Effector memory CD8-positive, alpha-beta T cell (primary cell): ENCODE data around the gene LILRB1.
"Not testable (repeated sequence)": the region's sequence is repeated elsewhere in the genome, so short reads cannot be mapped to it uniquely, and the experiment has no call there.

Experiments used
- ATAC-seq: fragments of 150-1000 bp; cut with Tn5 transposase; replicated peaks from 2 replicates; pipeline ENCODE4 v1.10.0; 2021; ENCODE audit warnings: mild to moderate bottlenecking, moderate library complexity
- DNase-seq, 3 experiments: peaks; one replicate each; pipeline ENCODE4 v3.0.0; 2021
- H3K27ac Mint-ChIP-seq, 2 donors: one replicate each; pipeline ENCODE4 v1.8.0; 2022; ENCODE audit warnings: mild to moderate bottlenecking in 2 of 2, mixed read lengths in 2 of 2, moderate library complexity in 2 of 2
- H3K27me3 Mint-ChIP-seq, 2 donors: one replicate each; pipeline ENCODE4 v1.8.0; 2022; ENCODE audit warnings: mixed read lengths in 2 of 2
- H3K36me3 Mint-ChIP-seq: one replicate; pipeline ENCODE4 v1.8.0; 2022; ENCODE audit warnings: mild to moderate bottlenecking, moderate library complexity, mixed read lengths; ENCODE audit not compliant: insufficient read depth
- H3K4me1 Mint-ChIP-seq, 2 donors: one replicate each; pipeline ENCODE4 v1.8.0; 2022; ENCODE audit warnings: low read depth in 2 of 2, mixed read lengths in 2 of 2
- H3K4me3 Mint-ChIP-seq, 2 donors: one replicate each; pipeline ENCODE4 v1.8.0; 2022; ENCODE audit warnings: mild to moderate bottlenecking in 2 of 2, mixed read lengths in 2 of 2, moderate library complexity in 2 of 2
- H3K9me3 Mint-ChIP-seq, 2 donors: one replicate each; pipeline ENCODE4 v1.8.0; 2022; ENCODE audit warnings: mixed read lengths in 2 of 2

LILRB1 gene

GRCh38 chr19:54609356-54609791 lies 20.9 kb upstream of the LILRB1 start:
- Mint-ChIP-seq H3K9me3 (no peaks in the 10 kb centered on the region), H3K27ac (no peak overlapping the region), H3K36me3 (no peaks in the 10 kb centered on the region), H3K4me3 (no peak overlapping the region), H3K27me3 (peaks cover 26 to 47% of the 10 kb centered on the region in 2 donors), H3K4me1 (peaks cover 0 to 2% of the 10 kb centered on the region in 2 donors)
- ATAC-seq (no peak), DNase-seq (no peak)

- Mint-ChIP-seq H3K4me3 (no peak overlapping the region), H3K27ac (no peak overlapping the region), H3K36me3 (peaks cover 5% of the 10 kb centered on the region), H3K27me3 (peaks cover 12 to 26% of the 10 kb centered on the region in 2 donors), H3K9me3 (no peaks in the 10 kb centered on the region), H3K4me1 (peaks cover 14 to 18% of the 10 kb centered on the region in 2 donors)
- DNase-seq (no peak), ATAC-seq (no peak)
These were observed 17.9 kb upstream of the LILRB1 start for GRCh38 chr19:54612428-54612827.

GRCh38 chr19:54614726-54615125 lies 15.6 kb upstream of the LILRB1 start:
- DNase-seq = no peak
- H3K4me3 Mint-ChIP-seq = no peak overlapping the region
- no peak for ATAC-seq
- peaks cover 3 to 4% of the 10 kb centered on the region in 2 donors for H3K27me3 Mint-ChIP-seq
- peaks cover 12 to 18% of the 10 kb centered on the region in 2 donors for H3K4me1 Mint-ChIP-seq
- H3K9me3 Mint-ChIP-seq = no peaks in the 10 kb centered on the region
- H3K27ac Mint-ChIP-seq = no peak overlapping the region
- peaks cover 8% of the 10 kb centered on the region for H3K36me3 Mint-ChIP-seq

- H3K4me3 Mint-ChIP-seq = peak overlapping the region; percentile 78 to 88
- peaks cover 8% of the 10 kb centered on the region for H3K36me3 Mint-ChIP-seq
- no peak for ATAC-seq
- peaks cover 12 to 18% of the 10 kb centered on the region in 2 donors for H3K4me1 Mint-ChIP-seq
- H3K9me3 Mint-ChIP-seq = no peaks in the 10 kb centered on the region
- H3K27ac Mint-ChIP-seq = peak overlapping the region; percentile 61 to 84
- DNase-seq = no peak
- no peaks in the 10 kb centered on the region for H3K27me3 Mint-ChIP-seq
These were observed 14.2 kb upstream of the LILRB1 start for GRCh38 chr19:54616057-54616456.

GRCh38 chr19:54616821-54617560 lies 13.3 kb upstream of the LILRB1 start:
- no peak for DNase-seq
- no peaks in the 10 kb centered on the region for H3K27me3 Mint-ChIP-seq
- H3K4me3 Mint-ChIP-seq = peak overlapping the region; percentile 78 to 88
- peaks cover 16 to 25% of the 10 kb centered on the region in 2 donors for H3K4me1 Mint-ChIP-seq
- peaks cover 8% of the 10 kb centered on the region for H3K36me3 Mint-ChIP-seq
- peak overlapping the region; percentile 61 to 84 for H3K27ac Mint-ChIP-seq
- no peaks in the 10 kb centered on the region for H3K9me3 Mint-ChIP-seq
- ATAC-seq = peak; percentile 61

GRCh38 chr19:54620464-54620863 lies 9.8 kb upstream of the LILRB1 start:
- DNase-seq = no peak
- peaks cover 8% of the 10 kb centered on the region for H3K36me3 Mint-ChIP-seq
- no peaks in the 10 kb centered on the region for H3K9me3 Mint-ChIP-seq
- H3K27ac Mint-ChIP-seq = no peak overlapping the region
- H3K4me1 Mint-ChIP-seq = peaks cover 34 to 45% of the 10 kb centered on the region in 2 donors
- no peak for ATAC-seq
- peaks cover 0 to 12% of the 10 kb centered on the region in 2 donors for H3K27me3 Mint-ChIP-seq
- H3K4me3 Mint-ChIP-seq = peak overlapping the region; percentile 42 to 88

- H3K27ac Mint-ChIP-seq = peak overlapping the region; percentile 86 to 88
- H3K27me3 Mint-ChIP-seq = peaks cover 6 to 19% of the 10 kb centered on the region in 2 donors
- H3K4me3 Mint-ChIP-seq = peak overlapping the region; percentile 61 to 79
These were observed 7.9 kb upstream of the LILRB1 start for GRCh38 chr19:54622431-54622830.

GRCh38 chr19:54624234-54624633 lies 6.0 kb upstream of the LILRB1 start:
- not testable (repeated sequence) for H3K36me3 Mint-ChIP-seq, H3K9me3 Mint-ChIP-seq
- H3K27me3 Mint-ChIP-seq = peaks cover 6 to 35% of the 10 kb centered on the region in 2 donors
- DNase-seq = peak in 1 of 3 experiments; percentile 16
- H3K27ac Mint-ChIP-seq = peak overlapping the region; percentile 68 to 86
- peak; percentile 78 for ATAC-seq
- H3K4me3 Mint-ChIP-seq = peak overlapping the region; percentile 76 to 79
- H3K4me1 Mint-ChIP-seq = peaks cover 26 to 44% of the 10 kb centered on the region in 2 donors

More at GRCh38 chr19:54622431-54622830, 7.9 kb upstream of the LILRB1 start:
- Mint-ChIP-seq H3K9me3 (peaks cover 0 to 2% of the 10 kb centered on the region in 2 donors), H3K4me1 (peaks cover 26 to 38% of the 10 kb centered on the region in 2 donors), H3K36me3 (peaks cover 3% of the 10 kb centered on the region)
- no peak for DNase-seq
- ATAC-seq = no peak

GRCh38 chr19:54624934-54625730 lies 5.2 kb upstream of the LILRB1 start:
- DNase-seq, H3K9me3 Mint-ChIP-seq, H3K36me3 Mint-ChIP-seq: not testable (repeated sequence)
- peak; percentile 78 for ATAC-seq
- Mint-ChIP-seq H3K27ac (peak overlapping the region; percentile 68 to 92), H3K27me3 (peaks cover 13 to 44% of the 10 kb centered on the region in 2 donors), H3K4me3 (peak overlapping the region; percentile 58 to 76), H3K4me1 (peaks cover 28 to 49% of the 10 kb centered on the region in 2 donors)

- peaks cover 27 to 52% of the 10 kb centered on the region in 2 donors for H3K4me1 Mint-ChIP-seq
- H3K4me3 Mint-ChIP-seq = no peak overlapping the region
- peaks cover 18 to 60% of the 10 kb centered on the region in 2 donors for H3K27me3 Mint-ChIP-seq
- H3K9me3 Mint-ChIP-seq = peaks cover 0 to 4% of the 10 kb centered on the region in 2 donors
- DNase-seq (no peak), ATAC-seq (no peak)
- H3K36me3 Mint-ChIP-seq = peaks cover 5% of the 10 kb centered on the region
- peak overlapping the region; percentile 68 to 92 for H3K27ac Mint-ChIP-seq
These were observed 3.5 kb upstream of the LILRB1 start for GRCh38 chr19:54626757-54627156.

- H3K27me3 Mint-ChIP-seq = peaks cover 18 to 64% of the 10 kb centered on the region in 2 donors
- H3K27ac Mint-ChIP-seq = peak overlapping the region in 1 of 2 donors; percentile 92
- not testable (repeated sequence) for DNase-seq, H3K9me3 Mint-ChIP-seq, H3K36me3 Mint-ChIP-seq, ATAC-seq, H3K4me3 Mint-ChIP-seq
- peaks cover 23 to 43% of the 10 kb centered on the region in 2 donors for H3K4me1 Mint-ChIP-seq
These were observed 2.4 kb upstream of the LILRB1 start for GRCh38 chr19:54627912-54628311.

GRCh38 chr19:54630782-54631181 lies 498 bp downstream of the LILRB1 start:
- peaks cover 5% of the 10 kb centered on the region for H3K36me3 Mint-ChIP-seq
- peaks cover 16 to 66% of the 10 kb centered on the region in 2 donors for H3K27me3 Mint-ChIP-seq
- H3K27ac Mint-ChIP-seq = peak overlapping the region in 1 of 2 donors; percentile 85
- peaks cover 0 to 4% of the 10 kb centered on the region in 2 donors for H3K9me3 Mint-ChIP-seq
- H3K4me1 Mint-ChIP-seq = peaks cover 9 to 27% of the 10 kb centered on the region in 2 donors
- peak overlapping the region; percentile 71 to 72 for H3K4me3 Mint-ChIP-seq
- DNase-seq (no peak), ATAC-seq (no peak)
